ENCODE measurements around the gene FBXL13.
"Not testable (repeated sequence)": the region's sequence is repeated elsewhere in the genome, so short reads cannot be mapped to it uniquely, and the experiment has no call there.

The FBXL13 gene

DNA sequence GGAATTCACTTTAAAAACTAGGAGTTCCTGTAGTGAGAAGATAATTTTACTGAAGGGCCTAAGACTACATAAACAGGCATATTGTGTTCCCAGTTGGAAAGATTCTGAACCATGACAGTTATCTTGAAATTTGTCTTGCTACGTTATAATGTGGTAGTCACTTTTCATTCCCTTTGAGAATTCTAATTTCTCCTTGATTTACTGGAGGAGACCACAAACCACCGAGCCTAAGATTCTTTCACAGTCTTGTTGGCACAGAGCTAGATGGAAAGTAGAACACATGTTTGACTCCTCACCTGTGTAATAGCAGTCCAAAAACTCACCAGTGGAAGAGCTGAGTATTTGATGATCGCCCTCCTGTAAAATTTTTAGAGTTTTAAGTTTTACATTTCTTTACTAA, 5.2 kb upstream of the FBXL13 start:
- no peak for DNase-seq (ENCODE audit: low read depth)

DNA sequence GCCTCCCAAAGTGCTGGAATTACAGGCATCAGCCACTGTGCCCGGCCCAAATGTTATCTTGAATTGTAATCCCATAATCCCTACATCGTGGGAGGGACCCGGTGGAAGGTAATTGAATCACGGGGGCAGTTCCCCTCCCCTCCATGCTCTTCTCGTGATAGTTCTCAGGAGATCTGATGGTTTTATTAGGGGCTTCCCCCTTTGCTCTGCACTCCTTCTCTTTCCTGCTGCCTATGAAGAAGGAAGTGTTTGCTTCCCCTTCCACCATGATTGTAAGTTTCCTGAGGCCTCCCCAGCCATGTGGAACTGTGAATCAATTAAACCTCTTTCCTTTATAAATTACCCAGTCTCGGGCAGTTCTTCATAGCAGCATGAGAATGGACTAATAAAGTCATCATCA, 3.6 kb upstream of the FBXL13 start:
- DNase-seq (ENCODE audit: low read depth): not testable (repeated sequence)

DNA sequence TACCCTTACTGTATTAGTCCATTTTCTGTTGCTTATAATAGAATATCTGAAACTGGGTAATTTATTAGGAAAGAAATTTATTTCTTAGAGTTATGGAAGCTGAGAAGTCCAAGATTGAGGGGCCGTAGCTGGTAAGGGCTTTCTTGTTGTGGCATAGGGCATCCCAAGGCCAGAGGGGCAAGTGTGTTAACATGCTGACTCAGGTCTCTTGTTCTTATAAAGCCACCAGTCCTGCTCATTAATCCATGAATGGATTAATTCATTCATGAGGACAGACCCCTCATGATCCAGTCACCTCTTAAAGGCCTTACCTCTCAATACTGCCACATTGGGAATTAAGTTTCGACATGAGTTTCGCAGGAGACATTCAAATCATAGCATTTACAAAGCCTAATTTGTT, 2.7 kb upstream of the FBXL13 start:
- no peak for DNase-seq (ENCODE audit: low read depth)

DNA sequence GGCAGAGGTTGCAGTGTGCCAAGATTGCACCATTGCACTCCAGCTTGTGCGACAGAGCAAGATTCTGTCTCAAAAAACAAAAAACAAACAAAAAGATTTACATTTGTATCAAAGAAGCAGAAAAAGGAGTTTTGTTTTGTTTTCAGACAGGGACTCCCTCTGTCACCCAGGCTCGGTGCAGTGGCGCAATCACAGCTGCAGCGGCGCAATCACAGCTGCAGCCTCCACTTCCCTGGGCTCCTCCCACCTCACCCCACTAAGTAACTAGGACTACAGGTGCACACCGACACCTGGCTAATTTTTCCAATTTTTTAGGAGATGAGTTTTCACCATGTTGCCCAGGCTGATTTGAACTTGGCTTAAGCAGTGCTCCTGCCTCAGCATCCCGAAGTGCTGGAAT, 2.2 kb upstream of the FBXL13 start:
- DNase-seq (ENCODE audit: low read depth): no peak

DNA sequence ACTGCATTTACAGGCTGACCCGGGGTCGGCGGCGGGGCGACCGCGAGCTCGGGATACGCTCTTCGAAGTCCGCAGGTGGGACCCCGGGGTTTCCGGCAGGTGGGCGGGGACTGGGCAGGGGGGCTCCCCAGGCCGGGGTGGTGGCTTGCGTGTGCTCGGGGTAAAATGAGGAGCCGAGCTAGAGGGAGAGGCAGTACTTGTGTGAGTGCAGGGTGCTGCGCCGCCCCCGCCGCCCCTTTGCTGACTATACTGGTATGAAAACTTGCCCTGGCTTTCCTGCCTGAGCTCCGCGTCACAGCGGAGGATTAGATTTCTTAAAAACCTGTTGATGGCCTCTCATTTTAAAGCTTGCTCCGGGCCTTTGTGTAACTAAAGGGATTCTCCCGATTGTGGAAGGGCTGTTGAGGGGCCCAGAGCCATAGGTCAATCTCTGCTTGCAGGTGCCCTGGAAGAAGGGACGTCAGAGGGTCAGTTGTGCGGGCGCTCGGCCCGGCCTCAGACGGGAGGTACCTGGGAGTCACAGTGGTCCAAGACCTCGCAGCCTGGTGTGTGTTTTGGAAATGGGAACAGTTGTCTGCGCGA, 832 bp upstream of the FBXL13 start:
- DNase-seq (ENCODE audit: low read depth): peak; percentile 73

DNA sequence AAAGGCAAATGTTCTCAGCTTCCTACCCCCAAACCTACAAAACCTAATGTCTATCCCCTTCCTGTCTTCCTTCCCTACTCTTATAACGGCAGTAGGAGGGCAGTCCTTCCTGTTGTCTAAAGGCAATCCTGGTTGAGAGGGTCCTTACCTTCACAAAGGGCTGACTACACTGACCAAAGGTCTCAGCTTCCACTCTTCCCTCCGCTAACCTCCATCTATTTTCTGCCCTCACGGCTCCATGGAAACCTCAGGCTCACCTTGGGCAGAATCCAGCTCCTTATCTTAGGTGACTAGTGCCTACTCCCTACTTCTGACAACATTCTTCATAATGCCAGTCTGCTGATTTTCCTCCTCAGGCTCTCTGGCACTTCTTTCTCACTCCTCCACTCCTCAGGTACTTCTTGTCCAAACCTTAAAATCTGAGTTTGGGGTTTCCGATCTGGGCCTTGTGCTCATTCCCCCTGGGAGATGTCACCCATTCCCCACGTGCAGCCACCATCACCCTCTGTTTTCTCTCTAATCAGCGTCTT, 542 bp downstream of the FBXL13 start:
- DNase-seq (ENCODE audit: low read depth): no peak

DNA sequence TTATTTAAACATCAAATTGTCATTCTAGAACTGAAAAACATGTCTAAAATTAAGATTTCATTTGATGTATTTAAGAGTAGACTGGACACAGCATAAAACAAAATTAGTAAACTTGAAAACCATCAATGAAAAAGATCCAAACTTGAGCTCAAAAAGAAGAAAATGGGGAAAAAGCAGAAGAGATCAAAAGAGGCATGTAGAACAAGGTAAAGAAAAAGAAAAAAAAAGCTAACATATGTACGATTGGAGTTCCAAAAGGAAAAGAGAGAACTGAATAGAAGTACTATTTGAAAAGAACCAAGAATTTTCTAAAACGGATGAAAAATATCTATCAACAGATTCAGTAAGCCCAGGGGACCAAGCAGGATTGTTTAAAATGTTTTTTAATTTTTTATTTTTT, 3.6 kb downstream of the FBXL13 start:
- DNase-seq (ENCODE audit: low read depth): no peak

DNA sequence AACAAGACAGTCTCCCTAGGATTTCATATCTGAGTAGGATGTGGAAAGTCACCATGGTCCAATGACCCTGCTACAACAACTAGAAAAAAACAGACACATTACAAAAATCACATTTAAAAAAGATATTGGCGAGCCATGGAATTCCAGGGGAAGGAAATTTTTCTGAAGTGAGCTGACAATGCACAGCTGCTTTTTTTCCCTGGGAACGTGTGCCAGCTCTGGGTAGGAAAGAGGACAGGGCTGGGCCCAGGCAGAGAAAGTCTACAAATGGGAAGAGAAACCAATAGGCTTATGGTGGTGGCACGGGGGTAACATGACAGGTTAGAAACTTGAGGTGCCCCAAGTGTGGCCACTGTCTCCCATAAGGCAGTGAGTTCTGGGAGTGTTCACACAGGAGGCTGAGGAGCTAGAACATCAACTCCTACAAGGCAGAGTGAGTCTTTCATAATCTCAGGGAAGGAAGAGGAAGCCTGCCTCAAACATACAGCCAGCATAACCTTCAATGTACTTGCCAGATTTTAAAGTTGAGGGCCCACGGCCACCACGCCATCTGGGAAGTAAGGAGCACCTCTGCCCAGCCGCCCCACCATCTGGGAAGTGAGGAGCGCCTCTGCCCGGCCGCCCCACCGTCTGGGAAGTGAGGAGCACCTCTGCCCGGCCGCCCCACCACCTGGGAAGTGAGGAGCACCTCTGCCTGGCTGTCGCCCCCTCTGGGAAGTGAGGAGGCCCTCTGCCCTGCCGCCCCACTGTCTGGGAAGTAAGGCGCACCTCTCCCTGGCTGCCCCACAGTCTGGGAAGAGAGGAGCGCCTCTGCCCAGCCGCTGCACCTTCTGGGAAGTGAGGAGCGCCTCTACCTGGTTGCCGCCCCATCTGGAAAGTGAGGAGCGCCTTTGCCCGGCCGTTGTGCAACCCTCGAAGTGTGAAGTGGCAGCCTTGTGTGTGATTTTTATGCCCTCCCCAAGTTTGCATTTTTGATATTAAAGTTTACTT, 5.9 kb downstream of the FBXL13 start:
- no peak for DNase-seq (ENCODE audit: low read depth)

DNA sequence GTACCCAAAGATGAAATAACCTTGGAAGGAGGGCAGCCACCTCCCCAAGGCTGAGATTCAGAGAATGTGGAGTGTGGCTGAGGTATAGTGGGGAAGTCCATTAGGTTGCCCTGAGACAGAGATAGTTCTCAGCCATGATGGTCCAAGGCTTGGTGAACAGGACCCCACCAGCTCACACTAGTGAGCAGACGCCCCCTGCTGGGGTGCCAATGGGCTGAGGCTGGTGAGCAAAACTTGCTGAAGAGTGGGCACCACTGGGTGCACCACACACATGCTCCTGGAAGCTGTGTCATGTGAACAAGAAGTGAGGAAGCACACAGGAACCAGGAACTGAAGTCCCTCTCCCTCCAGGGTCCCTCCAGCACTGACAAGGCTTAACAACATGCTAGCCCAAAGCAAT, 8.9 kb downstream of the FBXL13 start:
- DNase-seq (ENCODE audit: low read depth): no peak

DNA sequence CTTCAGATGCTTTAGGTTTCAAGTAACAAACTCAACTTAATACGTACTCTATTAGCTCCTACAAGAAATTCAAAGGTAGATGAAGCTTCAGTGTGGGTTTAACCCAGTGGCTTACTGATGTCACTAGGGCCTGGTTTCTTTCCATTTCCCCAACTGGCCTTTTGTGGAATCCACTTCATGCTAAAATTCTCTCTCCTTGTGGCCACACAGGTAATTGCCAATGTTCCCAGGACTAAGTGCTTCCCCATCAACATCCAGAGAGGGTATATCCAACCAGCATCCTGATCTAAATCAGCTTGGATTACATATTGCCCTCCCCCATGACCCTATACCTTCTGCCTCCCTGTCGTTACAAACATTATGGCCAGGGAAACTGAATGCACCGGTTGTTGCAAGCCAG, 10.7 kb downstream of the FBXL13 start:
- DNase-seq (ENCODE audit: low read depth): no peak

DNA sequence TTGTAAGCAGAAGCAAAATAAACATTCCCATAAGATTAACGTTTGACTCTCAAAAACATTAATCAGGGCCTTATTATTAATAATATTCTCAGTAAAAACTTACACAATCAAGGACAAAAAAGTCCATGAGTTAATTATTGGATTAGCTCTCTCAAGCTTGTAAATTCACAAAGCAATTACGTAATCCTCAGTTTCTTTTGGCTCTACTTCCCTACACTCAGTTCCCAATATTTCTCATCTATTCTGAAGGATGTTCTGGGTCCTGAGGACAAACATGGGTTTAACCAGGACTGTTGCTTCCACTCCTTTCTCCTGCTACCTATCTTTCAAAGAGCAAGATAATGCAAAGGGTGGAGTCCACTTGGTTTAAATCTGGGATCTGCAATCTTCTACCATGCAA, 15.1 kb downstream of the FBXL13 start:
- DNase-seq (ENCODE audit: low read depth): no peak

DNA sequence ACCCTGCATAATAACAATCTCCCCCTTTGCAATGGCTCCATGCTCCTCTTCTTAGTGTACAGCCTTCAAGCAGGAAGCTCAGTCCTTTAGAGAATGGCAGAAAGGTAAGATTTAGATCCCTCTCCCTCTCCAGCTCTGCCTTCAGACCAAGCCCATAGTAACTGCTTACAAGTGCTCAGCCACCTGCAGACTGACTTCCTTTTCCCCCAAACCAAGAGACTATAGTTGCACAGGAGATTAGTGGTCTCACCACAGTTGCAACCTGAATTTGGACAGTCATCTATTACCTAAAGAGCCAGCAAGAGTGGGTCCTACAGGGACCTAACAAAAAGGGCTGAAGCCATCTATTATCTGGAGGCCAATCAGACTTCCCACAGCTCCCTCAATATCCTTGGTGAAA, 16.5 kb downstream of the FBXL13 start:
- no peak for DNase-seq (ENCODE audit: low read depth)

DNA sequence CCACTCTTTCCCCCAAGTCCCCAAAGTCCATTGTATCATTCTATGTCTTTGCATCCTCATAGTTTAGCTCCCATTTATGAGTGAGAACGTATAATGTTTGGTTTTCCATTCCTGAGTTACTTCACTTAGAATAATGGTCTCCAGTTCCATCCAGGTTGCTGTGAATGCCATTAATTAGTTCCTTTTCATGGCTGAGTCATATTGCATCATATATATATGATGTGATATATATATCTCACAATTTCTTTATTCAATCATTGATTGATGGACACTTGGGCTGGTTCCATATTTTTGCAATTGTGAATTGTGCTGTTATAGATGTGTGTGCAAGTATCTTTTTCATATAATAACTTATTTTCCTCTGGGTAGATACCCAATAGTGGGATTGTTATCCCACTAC, 18.6 kb downstream of the FBXL13 start:
- not testable (repeated sequence) for DNase-seq (ENCODE audit: low read depth)

DNA sequence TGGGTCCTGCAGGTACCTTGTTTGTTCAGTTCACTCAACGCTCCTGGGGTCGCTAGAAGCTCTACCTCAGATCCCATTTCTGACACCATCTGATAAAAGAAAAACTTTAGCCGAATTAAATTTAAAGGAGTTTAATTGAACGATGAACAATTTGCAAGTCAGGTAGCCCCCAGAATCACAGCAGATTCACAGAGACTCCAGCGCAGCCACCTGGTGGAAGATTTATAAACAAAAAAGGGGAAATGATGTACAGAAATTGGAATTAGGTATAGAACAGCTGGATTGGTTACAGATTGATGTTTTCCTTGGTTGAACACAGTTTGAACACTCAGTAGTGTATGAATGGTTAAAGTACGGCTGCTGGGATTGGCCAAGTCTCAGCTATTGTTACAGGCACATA, 23.1 kb downstream of the FBXL13 start:
- DNase-seq (ENCODE audit: low read depth): no peak

DNA sequence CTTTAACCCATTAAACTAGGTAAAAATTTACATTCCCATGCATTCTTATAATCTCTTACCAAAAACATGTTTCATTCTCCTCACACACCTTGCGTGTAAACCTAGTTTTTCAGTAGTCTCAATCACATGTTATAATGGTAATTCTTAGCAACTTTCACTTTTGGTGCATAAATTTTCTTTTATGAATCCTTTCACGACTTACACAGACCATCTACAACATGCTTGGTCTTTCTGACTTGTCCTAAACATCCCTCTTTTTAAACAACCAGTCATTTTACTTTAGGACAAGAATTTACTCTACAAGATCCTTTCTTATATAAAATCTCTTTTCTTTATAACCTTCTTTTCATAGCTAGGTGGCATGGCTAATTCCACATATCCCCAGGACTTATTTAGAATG, 25.8 kb downstream of the FBXL13 start:
- no peak for DNase-seq (ENCODE audit: low read depth)

DNA sequence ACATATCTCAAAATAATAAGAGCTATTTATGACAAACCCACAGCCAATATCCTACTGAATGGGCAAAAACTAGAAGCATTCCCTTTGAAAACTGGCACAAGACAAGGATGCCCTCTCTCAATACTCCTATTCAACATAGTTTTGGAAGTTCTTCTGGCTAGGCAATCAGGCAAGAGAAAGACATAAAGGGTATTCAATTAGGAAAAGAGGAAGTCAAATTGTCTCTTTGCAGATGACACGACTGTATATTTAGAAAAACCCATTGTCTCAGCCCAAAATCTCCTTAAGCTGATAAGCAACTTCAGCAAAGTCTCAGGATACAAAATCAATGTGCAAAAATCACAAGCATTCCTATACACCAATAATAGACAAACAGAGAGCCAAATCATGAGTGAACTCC, 32.8 kb downstream of the FBXL13 start:
- DNase-seq (ENCODE audit: low read depth): not testable (repeated sequence)

DNA sequence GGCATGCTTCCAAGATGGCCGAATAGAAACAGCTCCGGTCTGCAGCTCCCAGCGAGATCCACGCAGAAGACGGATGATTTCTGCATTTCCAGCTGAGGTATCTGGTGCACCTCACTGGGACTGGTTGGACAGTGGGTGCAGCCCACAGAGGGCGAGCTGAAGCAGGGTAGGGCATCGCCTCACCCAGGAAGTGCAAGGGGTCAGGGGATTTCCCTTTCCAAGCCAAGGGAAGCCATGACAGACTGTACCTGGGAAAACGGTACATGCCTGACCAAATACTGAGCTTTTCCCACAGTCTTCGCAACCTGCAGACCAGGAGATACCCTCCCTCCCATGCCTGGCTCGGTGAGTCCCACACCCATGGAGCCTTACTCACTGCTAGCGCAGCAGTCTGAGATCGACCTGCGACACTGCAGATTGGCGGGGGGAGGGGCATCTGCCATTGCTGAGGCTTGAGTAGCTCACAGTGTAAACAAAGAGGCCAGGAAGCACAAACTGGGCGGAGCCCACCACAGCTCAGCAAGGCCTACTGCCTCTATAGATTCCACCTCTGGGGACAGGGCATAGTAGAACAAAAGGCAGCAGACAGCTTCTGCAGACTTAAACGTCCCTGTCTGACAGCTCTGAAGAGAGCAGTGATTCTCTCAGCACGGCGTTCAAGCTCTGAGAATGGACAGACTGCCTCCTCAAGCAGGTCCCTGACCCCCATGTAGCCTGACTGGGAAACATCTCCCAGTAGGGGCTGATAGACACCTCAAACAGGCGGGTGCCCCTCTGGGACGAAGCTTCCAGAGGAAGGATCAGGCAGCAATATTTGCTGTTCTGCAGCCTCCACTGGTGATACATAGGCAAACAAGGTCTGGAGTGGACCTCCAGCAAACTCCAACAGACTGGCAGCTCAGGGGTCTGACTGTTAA, 36.5 kb downstream of the FBXL13 start:
- DNase-seq (ENCODE audit: low read depth): not testable (repeated sequence)

DNA sequence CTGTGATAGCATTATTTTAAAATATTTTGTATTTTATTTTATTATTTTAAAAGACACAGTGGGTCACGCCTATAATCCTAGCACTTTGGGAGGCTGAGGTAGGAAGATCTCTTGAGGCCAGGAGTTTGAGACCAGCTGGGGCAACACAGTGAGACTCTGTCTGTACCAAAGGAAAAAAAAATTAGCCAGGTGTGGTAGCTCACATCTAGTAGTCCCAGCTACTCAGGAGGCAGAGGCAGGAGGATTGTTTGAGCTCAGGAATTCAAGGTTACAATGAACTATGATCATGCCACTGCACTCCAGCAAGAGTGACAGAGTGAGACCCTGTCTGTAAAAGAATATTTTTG, 37.1 kb downstream of the FBXL13 start:
- DNase-seq (ENCODE audit: low read depth): no peak

DNA sequence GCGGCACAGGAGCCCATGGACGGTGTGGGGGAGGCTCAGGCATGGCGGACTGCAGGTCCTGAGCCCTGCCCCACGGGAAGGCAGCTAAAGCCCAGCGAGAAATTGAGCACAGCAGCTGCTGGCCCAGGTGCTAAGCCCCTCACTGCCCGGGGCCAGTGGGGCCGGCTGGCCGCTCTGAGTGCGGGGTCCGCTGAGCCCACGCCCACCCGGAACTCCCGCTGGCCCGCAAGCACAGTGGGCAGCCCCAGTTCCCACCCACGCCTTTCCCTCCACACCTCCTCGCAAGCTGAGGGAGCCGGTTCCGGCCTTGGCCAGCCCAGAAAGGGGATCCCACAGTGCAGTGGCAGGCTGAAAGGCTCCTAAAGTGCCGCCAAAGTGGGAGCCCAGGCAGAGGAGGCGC, 40.3 kb downstream of the FBXL13 start:
- DNase-seq (ENCODE audit: low read depth): not testable (repeated sequence)

DNA sequence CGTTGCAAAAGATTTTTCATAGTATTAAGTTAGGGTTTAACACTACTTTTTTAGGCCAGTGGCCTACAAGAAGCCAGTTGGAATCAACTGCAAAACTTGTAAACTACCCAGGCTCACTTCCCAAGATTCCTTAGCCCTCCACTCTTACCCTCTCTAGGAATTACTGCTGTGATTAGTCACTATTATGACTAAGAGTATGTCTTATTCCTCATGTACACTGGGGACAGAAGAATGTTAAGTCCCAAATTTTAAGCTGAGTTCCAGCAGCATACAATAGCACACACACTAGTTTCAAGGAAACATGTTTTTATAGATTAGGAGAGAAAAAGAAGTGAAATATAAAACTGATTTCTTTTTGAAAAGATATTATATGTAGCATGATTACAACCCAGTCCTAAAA, 42.8 kb downstream of the FBXL13 start:
- no peak for DNase-seq (ENCODE audit: low read depth)

DNA sequence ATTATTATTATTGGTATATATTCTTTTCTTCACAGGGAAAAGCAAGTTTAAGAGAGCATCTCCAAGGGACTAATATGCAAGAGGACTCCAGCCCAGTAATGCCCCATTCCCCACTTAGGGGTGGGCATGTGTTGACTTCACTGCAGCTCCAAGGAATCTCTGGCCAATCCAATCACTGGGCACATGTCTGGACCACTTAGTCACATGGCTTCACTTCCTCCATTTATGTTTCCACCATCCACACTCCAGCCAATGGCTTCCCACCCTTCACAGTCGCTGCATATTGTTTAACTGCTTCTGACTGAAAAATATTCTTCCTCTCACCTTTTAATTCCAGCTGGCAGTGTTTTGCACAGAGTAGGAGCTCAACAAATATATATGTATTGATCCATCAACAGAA, 43.6 kb downstream of the FBXL13 start:
- no peak for DNase-seq (ENCODE audit: low read depth)

DNA sequence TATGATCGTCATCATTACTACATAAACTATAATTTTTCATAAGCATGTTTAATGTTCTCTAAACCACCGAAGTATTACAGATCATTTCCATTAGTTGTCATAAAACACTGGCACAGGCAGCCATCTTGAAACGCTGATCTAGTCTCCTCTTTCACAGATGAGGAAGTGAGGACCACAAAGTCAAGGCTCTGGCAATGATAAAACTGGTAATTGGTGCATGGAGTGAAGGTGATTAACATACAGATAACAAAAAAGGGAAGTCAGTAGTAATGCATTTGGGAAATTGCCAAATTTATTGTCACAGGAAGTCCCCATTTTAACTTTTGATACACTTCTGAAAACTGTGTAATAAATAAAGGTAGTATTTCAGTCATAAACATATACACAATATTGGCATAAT, 49.3 kb downstream of the FBXL13 start:
- DNase-seq (ENCODE audit: low read depth): no peak

Data from stimulated activated CD8-positive, alpha-beta memory T cell treated with anti-CD3 and anti-CD28 coated beads, Interleukin-12 subunit alpha, Interleukin-12 subunit beta, amount 100 ng/mL, for 4 hours (primary cell).